GM18870 (cell line): ENCODE measurements around the gene GABBR2.

Source experiments
- ATAC-seq: cut with Tn5 transposase; IDR thresholded peaks from one replicate; pipeline ENCODE4 v1.9.1; 2021; ENCODE audit warnings: moderate library complexity; ENCODE audit not compliant: unreplicated experiment

Gene GABBR2

DNA sequence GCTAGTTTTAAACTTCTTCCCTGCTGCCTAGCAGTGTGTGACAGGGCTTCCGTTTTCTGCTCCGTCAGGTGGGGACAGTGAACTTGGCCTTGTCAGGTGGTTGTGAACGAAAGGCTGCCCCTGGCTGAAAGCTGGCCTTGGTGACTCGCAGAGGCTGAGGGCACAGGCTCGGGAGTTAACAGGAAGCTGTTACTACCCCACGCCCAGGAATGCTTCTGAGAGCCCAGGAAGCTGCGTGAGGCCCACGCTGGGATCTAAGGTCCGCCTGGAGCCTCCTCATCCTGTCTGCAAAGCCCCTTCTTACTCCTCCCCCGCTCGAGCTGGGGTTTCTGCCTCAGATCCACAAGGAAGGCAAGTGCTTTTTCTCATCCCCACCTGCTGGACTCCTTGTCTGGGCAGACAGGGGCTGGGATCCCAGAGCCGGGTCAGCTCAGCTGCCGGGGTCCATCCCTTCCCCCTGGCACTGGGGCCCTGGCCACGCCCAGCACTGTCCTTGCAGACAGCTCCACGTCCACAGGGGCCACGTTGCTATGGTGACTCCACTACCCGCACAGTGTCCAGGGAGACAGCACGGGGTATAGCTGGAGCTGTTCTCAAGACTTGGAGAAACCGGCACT lies 328.6 kb downstream of the GABBR2 start:
- no peak for ATAC-seq

- ATAC-seq, result no peak
Observed at GRCh38 chr9:98379572-98379971, 329.2 kb downstream of the GABBR2 start.

DNA sequence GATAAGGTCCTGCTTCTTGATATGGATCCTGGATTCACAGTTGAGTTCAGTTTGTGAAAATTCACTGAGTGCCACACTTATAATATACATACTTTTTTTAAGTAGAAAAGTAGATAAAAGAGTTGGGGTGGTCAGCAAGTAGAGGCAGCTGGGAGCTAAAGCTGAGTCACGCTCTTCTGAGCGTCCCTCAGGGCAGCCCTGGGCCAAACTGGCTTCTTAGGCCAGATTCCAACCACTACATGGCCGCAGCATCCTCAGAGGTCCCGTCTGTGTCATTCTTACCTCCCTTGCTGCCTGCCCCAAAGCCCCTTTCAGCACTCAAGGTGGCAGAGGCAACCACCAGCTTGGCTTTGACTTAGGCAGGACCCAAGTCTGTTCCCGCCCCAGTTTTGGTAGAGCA lies 329.9 kb downstream of the GABBR2 start:
- ATAC-seq, result no peak

GRCh38 chr9:98378206-98378780 lies 330.4 kb downstream of the GABBR2 start:
- ATAC-seq, result no peak

DNA sequence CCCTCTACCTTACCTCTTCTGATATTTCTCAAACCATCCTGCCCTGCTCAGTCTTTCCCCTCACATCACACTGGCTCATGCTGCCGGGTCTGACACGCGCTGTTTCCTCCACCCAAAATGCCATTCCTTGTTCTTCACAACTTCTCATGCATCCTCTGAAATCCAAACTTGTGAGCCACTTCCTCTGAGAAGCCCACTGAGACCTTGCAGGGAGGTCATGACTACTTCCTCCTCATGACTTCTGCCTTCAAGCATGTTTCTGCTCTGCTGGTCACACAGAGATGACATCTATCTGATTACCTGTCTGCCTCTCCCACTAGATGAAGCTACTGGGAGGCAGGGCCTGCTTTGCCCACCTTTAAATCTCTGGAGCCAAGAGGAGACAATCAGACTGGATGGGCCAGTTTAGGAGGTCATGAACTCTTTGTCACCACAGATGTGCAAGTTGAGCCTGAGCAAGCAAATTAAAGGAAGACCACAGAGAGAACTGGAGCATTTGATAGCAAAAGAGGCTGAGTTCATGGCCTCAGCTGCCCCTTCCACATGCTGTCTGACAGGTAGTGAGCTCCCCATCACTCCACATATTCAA lies 333.5 kb downstream of the GABBR2 start:
- ATAC-seq, result no peak

GRCh38 chr9:98374385-98375051 lies 334.2 kb downstream of the GABBR2 start:
- ATAC-seq, result no peak

- no peak for ATAC-seq
Observed at GRCh38 chr9:98373609-98374008, 335.1 kb downstream of the GABBR2 start.

- no peak for ATAC-seq
Observed at GRCh38 chr9:98372077-98372836, 336.5 kb downstream of the GABBR2 start.

DNA sequence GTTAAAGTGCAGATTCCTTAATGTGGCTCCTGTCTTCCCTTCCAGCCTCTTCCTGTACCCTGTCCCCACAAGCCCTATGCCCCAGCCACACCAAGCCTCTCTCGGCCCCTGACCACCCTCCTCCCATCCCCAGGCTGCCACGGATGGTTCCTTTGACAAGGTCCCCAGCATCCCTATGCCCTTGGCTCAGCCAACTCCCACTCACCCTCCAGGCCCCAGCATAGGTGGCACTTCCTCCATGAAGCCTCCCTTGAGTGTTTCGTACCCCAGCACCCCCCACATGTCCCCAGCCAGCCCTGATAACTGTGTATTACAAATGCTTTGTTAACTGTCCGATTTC lies 337.8 kb downstream of the GABBR2 start:
- ATAC-seq, result no peak

- no peak for ATAC-seq
Observed at GRCh38 chr9:98370300-98370975, 338.3 kb downstream of the GABBR2 start.

DNA sequence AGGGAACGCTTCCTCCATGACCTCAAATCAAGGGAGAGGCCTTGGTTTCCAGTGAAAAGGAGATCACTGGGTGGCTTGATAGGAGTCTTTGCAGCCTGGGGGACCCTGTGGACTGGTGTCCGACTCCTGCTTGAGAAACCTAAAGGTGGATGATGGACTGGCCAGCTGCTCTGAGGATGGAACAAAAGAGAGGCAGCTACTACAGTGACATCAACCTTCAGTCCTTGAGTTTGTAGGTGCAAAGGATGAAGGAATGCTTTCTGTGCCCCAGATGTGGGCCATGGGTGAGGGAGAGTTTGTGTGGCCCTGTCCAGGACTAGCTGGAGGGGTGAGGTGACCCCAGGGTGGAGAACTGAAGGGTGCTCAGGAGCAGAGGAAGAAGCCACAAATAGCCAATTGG lies 338.8 kb downstream of the GABBR2 start:
- no peak for ATAC-seq

- ATAC-seq, result no peak
Observed at GRCh38 chr9:98369471-98369870, 339.3 kb downstream of the GABBR2 start.

DNA sequence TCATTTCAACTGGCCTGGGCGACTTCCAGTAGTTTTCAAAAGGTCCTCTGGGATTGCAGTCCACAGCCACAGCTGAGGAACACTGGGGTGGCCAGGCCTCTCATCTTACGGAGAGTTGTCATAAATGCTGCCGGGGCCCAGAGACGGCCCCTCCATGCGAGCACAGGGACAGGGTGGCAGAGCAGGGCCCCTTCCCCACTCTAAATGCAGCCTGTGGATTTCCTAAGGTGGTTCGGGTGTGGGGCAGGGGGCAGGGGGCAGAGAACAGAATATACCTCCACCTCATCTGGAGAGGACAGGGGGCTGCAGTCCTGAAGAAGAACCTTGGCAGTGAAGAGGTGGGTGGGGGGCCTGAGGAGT lies 339.7 kb downstream of the GABBR2 start:
- ATAC-seq, result no peak

DNA sequence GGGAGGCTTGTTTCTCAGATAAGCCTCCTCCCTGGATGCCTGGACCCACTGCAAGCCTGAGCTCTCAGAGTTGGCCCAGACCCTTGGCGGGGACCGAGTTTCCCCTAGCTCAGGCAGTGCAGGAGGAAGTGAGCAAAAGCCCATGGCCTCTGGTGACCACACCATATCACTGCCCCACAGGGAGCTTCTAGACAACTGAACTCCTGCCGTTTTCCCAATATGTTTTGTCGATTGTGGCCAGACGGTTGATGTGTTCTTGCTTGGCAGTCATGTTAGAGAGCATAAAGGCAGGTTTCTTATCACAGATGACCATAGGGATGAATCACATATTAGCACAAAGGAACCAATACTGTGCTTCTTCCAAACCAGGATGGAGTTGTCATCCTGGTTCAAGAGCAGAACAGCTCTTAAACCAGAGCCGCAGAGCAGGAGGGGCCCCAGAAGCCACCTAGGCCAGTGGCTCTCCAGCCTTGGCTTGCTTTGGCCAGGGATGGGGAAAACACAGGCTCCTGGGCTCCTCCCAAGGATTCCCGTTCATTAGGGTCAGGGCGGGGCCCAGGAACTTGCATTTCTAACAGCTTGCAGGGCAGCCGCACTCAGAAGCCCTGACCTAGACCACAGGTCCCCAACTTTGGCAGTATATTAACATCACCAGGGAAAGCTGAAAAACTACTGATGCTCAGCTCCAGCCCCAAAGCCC lies 340.2 kb downstream of the GABBR2 start:
- ATAC-seq, result no peak

- ATAC-seq, result no peak
Observed at GRCh38 chr9:98367923-98368322, 340.8 kb downstream of the GABBR2 start.

DNA sequence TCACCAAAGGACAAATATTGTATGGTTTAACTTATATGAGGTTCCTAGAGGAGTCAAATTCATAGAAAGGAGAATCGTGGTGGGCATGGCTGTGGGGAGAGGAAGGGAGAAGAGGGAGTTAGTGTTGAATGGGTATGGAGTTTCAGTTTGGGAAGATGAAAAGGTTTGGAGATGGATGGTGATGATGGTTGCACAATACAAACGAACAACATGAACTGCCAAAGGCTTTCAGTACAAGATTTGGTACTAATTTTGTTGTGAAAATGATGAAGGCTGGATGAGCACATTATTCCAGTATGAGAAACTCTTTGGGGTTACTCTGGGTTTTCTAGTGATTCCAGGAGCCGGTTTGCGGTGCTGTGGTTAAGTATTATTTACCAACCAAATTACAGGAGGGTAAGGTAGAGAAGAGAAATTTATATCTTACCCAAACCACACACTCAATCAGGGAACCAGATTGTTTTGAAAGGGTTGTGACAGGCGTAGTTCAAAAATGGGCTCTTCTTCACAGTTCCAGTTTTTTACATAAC lies 341.3 kb downstream of the GABBR2 start:
- ATAC-seq, result no peak

GRCh38 chr9:98365781-98366180 lies 343.0 kb downstream of the GABBR2 start:
- no peak for ATAC-seq

- ATAC-seq, result no peak
Observed at GRCh38 chr9:98365227-98365669, 343.5 kb downstream of the GABBR2 start.

GRCh38 chr9:98364086-98364485 lies 344.6 kb downstream of the GABBR2 start:
- ATAC-seq, result no peak

GRCh38 chr9:98363644-98364043 lies 345.1 kb downstream of the GABBR2 start:
- no peak for ATAC-seq
